Limb (tissue), 2 donors: Measurements from ENCODE around the gene SCAF4.
"Not testable (repeated sequence)": the region's sequence is repeated elsewhere in the genome, so short reads cannot be mapped to it uniquely, and the experiment has no call there.

ENCODE experiments used
- DNase-seq, 2 donors: peaks; one replicate each; pipeline ENCODE4 v3.0.0-alpha.2; 2016; ENCODE audit errors: extremely low spot score in 2 of 2

SCAF4 gene

GRCh38 chr21:31741116-31741515 is 9.2 kb upstream of the SCAF4 start:
- no peak for DNase-seq

- DNase-seq, result not testable (repeated sequence)
These were observed 5.9 kb upstream of the SCAF4 start for GRCh38 chr21:31737586-31738397.

GRCh38 chr21:31735511-31735992 is 3.6 kb upstream of the SCAF4 start:
- DNase-seq, result no peak

GRCh38 chr21:31733551-31734149 is 1.7 kb upstream of the SCAF4 start:
- no peak for DNase-seq

GRCh38 chr21:31732597-31733550 is 956 bp upstream of the SCAF4 start:
- DNase-seq, result peak in 1 of 2 donors; percentile 40

GRCh38 chr21:31731056-31731856 is 662 bp downstream of the SCAF4 start:
- DNase-seq, result peak in 1 of 2 donors; percentile 78

GRCh38 chr21:31730712-31731055 is 1.2 kb downstream of the SCAF4 start:
- peak in 1 of 2 donors; percentile 22 for DNase-seq

GRCh38 chr21:31729622-31730343 is 2.1 kb downstream of the SCAF4 start:
- DNase-seq, result no peak

- no peak for DNase-seq
These were observed 3.0 kb downstream of the SCAF4 start for GRCh38 chr21:31728952-31729351.

GRCh38 chr21:31728191-31728590 is 3.7 kb downstream of the SCAF4 start:
- no peak for DNase-seq

GRCh38 chr21:31727181-31727580 is 4.7 kb downstream of the SCAF4 start:
- no peak for DNase-seq

- no peak for DNase-seq
These were observed 5.5 kb downstream of the SCAF4 start for GRCh38 chr21:31726407-31726806.

- no peak for DNase-seq
These were observed 6.6 kb downstream of the SCAF4 start for GRCh38 chr21:31725202-31725839.

- DNase-seq, result no peak
These were observed 7.4 kb downstream of the SCAF4 start for GRCh38 chr21:31724552-31724951.

GRCh38 chr21:31721381-31721780 is 10.5 kb downstream of the SCAF4 start:
- DNase-seq, result no peak

GRCh38 chr21:31720739-31721138 is 11.2 kb downstream of the SCAF4 start:
- DNase-seq, result no peak

GRCh38 chr21:31720330-31720729 is 11.6 kb downstream of the SCAF4 start:
- no peak for DNase-seq

- DNase-seq, result no peak
These were observed 15.8 kb downstream of the SCAF4 start for GRCh38 chr21:31716106-31716505.

- no peak for DNase-seq
These were observed 17.1 kb downstream of the SCAF4 start for GRCh38 chr21:31714741-31715365.
